Adipocyte (in vitro differentiated cells): ENCODE results near the gene SLC25A5.

ENCODE experiments used
- DNase-seq: peaks from one replicate; pipeline ENCODE4 v3.0.0-alpha.2; 2015; ENCODE audit warnings: low read depth
- H3K27me3 ChIP-seq: replicated peaks from 2 replicates; pipeline ENCODE4 v1.7.0; 2013; ENCODE audit warnings: mild to moderate bottlenecking, low read length, moderate library complexity; ENCODE audit not compliant: control insufficient read depth, insufficient read depth
- H3K36me3 ChIP-seq: 2 replicates; pipeline ENCODE4 v1.7.0; 2013; ENCODE audit warnings: low read length, mild to moderate bottlenecking, moderate library complexity; ENCODE audit not compliant: control insufficient read depth, insufficient read depth, severe bottlenecking
- H3K4me1 ChIP-seq: 2 replicates; pipeline ENCODE4 v1.7.0; 2013; ENCODE audit warnings: mild to moderate bottlenecking, low read length, moderate library complexity; ENCODE audit not compliant: control insufficient read depth, insufficient read depth
- H3K4me3 ChIP-seq: 2 replicates; pipeline ENCODE4 v1.7.0; 2013; ENCODE audit warnings: mild to moderate bottlenecking, low read length, moderate library complexity
- H3K9ac ChIP-seq: 2 replicates; pipeline ENCODE4 v1.7.0; 2013; ENCODE audit warnings: mild to moderate bottlenecking, low read length, moderate library complexity
- H3K9me3 ChIP-seq: 2 replicates; pipeline ENCODE4 v1.7.0; 2013; ENCODE audit warnings: mild to moderate bottlenecking, low read length, moderate library complexity; ENCODE audit not compliant: control insufficient read depth

SLC25A5 gene

DNA sequence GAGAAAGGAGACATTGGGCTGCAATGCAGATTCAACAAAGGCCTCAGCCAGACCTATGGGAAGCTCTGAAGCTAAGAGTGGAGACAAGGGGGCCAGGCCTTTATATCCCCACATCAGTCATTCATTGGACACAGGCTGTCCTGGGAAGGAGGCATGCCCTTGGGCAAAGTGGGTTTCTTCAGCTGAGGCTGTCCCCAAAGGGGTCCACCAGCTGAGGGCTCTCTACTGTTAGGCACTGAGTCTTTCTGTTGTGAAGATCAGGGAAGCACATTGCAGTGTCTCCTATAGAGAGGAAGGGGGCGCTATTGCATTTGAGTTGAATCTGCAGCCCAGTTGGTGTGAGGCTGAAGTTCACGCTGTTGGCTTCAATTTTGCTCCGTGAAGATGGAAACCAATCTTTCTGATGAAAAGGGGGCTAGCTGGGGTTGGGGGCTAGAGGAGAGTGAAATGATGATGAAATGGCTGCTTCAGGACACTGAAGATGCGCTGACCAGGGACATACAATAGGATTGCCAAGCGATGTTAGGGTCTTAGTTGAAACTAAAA, 48.0 kb downstream of the SLC25A5 start:
- H3K4me3 ChIP-seq: no peak overlapping the region
- H3K27me3 ChIP-seq: peaks cover 11% of the 10 kb centered on the region
- no peaks in the 10 kb centered on the region for H3K4me1 ChIP-seq
- peak overlapping the region; percentile 26 for H3K9ac ChIP-seq
- H3K36me3 ChIP-seq: no peaks in the 10 kb centered on the region
- peak; percentile 83 for DNase-seq
- no peaks in the 10 kb centered on the region for H3K9me3 ChIP-seq

DNA sequence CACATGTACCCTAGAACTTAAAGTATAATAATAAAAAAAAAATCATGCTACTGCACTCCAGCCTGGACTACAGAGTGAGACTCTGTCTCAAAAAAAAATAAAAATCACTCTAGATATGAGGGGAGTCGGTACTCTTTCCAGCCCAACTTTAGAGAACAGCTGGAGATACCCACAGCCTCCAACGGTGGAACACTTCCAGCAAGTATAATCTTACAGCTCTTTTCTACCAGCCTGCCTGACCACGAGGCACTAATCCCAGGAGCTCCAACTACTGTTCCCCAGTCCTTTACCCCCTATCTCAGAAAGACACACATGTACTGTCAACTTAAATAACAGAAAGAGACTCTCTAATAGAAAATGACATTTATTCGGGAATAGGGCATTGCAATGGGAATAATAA, 50.1 kb downstream of the SLC25A5 start:
- Histone ChIP-seq H3K9me3 (no peaks in the 10 kb centered on the region), H3K4me1 (no peaks in the 10 kb centered on the region), H3K36me3 (no peaks in the 10 kb centered on the region), H3K4me3 (no peak overlapping the region), H3K27me3 (peaks cover 5% of the 10 kb centered on the region), H3K9ac (no peak overlapping the region)
- no peak for DNase-seq
